ENCODE measurements around the gene ITPR3.

GRCh38 chr6:33685411-33686224 is 64.5 kb downstream of the ITPR3 start:
- no peak for TF ChIP-seq EZH2phosphoT487 (IDR thresholded peaks at IDR 0.05; ENCODE audit: insufficient read depth, low read depth)
- no peak for TF ChIP-seq EZH2 (IDR thresholded peaks at IDR 0.05; ENCODE audit: insufficient read depth, poor library complexity, severe bottlenecking)

All from GM23248 (cell line).